ENCODE data around the gene S100A10.

The S100A10 gene

GRCh38 chr1:151990856-151991198, 2.8 kb downstream of the S100A10 start:
- in situ Hi-C loops (cut with MboI; ENCODE audit: low pct_unique_long_range_greater_than_20kb, low sequenced_read_pairs) = no loop called here
- no peak for DNase-seq

DNA sequence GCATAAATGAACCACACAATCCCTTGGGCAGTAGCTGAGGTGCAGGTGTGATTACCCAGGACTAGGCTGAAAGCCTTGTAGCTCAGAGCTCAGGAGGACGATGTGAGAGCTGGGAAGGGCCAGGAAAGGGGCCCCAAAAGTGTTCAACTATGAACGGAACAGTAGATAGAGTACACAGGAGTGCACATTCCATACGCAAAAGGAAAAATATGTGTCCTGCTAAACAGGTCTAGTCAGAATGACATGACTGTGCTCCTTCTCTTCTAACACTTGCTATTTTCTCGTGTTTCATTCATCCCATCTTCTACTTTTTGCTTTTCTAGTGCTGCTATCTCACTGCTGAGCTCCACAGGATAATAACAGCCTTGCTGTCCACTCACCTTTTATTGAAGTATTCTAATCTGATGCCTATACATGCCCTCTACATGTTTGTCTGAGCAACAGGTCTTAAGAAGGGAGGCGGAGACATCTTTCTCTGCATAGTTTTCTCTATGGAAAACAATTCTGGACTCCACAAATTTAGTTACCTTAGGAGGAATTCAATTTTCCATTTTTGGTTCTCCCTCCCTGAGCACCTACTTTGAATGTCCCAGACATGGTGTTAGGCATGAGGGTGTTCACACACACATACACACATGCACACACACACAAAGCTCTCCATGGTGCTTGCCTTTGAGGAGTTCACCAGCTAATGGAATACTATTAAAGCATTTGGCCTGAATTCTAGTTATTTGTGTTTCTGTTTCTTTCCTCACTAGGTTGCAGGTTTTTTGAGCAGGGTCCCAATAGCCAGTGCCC, 3.4 kb downstream of the S100A10 start:
- DNase-seq = no peak
- in situ Hi-C loops (cut with MboI; ENCODE audit: low pct_unique_long_range_greater_than_20kb, low sequenced_read_pairs) = no loop called here

DNA sequence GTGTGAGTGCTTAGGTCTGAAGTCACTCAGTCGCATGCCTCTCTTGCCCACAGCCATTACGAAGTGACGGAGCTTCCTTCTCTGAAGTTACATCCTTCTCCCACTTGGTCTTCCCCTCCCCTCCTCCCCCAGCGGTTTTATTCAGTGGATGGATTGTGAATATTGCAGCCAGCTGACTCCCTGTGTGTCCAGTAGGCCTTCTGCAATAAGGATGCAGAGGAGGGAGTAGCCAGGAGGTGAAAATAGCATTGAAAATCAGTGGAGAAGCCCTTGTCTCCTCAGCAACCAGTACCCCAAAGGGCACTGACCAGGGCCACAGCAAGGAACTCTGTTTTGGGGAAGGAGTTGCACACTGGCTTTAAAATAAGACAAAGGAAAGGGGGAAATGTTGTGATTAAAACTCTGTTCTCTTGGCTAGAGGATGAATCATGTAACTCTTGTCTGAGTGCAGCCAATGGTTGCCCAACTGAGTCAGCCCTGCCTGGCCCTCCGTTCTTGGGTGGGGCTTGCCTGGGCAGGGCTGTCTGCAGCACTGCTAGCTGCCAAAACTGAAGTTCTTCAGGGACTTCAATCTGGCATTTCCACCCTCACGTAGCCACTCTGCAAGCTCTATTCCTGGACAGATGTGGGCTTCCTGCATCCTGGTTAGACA, 4.3 kb downstream of the S100A10 start:
- DNase-seq = peak; percentile 28
- in situ Hi-C loops (cut with MboI; ENCODE audit: low pct_unique_long_range_greater_than_20kb, low sequenced_read_pairs) = no loop called here

DNA sequence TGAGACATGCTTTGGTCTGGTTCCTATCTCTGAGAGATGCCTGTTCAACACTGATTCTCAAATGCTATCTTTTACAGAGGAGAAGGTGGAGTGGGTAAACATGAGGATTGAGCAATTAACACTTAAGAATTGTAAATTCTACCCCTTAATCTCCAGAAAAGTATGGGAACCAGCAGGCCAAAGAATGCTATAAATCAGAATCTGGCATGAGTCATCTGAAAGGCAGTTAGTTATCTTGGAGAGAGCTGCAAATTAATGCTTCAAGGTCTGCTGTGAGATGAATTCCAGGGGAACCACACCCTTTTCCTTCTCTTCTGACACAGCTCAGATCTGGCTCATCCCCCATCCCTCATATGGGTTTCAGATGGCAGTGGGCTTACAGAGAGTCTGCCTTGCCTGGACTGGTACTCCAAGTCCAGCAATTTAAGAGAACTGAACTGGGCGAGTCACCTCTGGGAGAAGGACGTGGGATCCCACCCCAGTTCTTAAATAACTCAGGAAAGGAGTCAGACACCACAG, 5.2 kb downstream of the S100A10 start:
- in situ Hi-C loops (cut with MboI; ENCODE audit: low pct_unique_long_range_greater_than_20kb, low sequenced_read_pairs) = no loop called here
- DNase-seq = no peak

- in situ Hi-C loops (cut with MboI; ENCODE audit: low pct_unique_long_range_greater_than_20kb, low sequenced_read_pairs) = no loop called here
- no peak for DNase-seq
These were observed 7.0 kb downstream of the S100A10 start for GRCh38 chr1:151986501-151987190.

DNA sequence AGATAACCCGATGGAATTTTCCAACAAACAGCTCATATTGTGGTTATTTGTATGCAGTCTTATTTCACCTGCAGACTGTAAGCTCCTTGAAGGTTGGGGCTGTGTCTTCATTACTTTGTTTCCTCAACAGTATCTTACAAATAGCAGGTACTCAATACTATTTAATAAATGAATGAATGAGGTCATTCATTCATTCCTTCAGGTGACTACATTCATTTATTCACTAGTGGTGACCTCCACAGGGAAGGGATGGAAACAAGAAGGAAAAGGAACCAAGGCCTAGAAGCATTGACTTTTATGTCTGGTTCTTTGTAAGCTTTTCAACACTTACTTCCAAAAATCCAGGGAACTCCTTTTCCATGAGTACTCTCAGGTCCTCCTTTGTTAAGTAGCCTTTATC, 7.9 kb downstream of the S100A10 start:
- in situ Hi-C loops (cut with MboI; ENCODE audit: low pct_unique_long_range_greater_than_20kb, low sequenced_read_pairs) = no loop called here
- no peak for DNase-seq

GRCh38 chr1:151985270-151985669, 8.4 kb downstream of the S100A10 start:
- DNase-seq = no peak
- in situ Hi-C loops (cut with MboI; ENCODE audit: low pct_unique_long_range_greater_than_20kb, low sequenced_read_pairs) = no loop called here

DNA sequence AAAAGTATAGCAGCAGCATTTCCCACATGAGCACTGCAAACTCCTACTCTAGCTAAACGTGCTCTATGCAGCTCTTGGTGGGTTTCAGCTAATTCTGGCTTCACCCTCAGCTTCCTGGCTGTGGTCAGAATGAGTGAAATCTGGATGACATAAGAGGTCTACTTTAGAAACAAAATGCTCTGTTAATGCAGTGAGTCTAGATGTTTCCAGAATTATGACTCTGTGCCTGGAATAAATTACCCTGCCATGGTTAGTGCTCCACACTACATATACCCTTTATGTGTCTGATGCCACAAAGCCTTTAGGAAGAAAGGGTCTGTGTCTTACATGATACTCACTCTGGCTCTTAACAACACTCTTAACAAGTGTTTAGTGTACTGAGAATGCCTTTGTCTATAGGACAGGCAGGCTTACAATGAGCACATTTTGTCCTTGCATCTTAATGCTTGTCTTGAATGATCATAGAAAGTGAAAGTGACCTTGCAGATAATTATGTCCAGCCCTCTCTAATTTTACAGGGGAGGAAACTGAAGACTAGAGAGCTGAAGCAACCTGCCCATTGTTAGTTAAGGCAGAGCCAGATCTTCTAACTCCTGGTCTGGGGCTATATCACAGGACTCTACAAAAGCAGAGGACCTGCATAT, 9.2 kb downstream of the S100A10 start:
- DNase-seq = peak; percentile 64

DNA sequence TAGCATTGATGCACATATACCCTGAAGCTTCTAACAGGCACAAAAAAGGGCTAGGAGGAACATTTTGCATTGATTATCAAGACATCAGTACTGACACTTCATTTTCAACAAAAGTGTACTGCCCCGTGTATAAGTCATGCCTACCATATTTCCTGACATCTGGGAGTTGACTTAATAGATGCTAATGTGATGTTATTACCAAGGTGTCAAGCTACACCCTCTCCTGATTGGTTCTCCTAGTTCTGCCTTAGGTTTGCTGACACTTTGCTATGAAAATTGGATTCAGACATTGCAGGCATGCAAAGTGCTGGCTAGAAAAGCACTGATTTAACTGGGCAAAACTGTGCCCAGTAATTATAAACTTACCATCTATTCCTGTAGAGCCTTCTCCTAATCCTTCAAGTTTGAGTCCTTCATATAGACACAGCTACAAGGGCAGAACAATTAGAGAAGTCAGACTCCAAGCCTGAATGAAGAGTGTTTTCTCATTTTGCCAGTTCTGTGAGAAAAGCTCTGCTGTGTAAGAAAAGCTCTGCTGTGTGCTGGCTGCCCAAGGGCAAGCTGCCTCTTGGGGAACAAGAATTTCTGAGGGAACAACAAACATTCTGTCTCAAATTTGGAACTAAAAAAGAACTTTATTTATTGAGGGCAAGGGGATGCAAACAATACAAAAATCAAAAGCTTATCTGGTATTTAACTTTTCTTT, 11.2 kb downstream of the S100A10 start:
- in situ Hi-C loops (cut with MboI; ENCODE audit: low pct_unique_long_range_greater_than_20kb, low sequenced_read_pairs) = no loop called here
- DNase-seq = no peak

More for the DNA sequence above, 9.2 kb downstream of the S100A10 start:
- in situ Hi-C loops (cut with MboI; ENCODE audit: low pct_unique_long_range_greater_than_20kb, low sequenced_read_pairs) = no loop called here

DNA sequence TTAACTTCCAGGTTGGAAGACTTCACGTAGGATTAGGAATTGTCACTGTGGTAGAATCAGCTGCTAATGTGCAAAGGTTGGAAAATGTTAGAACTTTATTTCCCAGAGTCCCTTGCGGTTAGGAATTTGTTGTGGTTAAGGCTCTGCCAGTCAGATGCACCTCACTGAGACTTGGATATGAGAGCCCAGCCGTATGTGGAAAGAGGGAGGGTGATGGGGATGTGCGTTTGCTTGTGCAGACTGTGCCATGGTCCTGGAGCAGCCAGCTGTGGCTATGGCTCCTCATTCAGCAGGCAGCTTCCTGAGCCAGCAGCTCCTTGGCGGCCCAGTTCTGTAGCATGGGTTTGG, 12.5 kb downstream of the S100A10 start:
- DNase-seq = no peak
- in situ Hi-C loops (cut with MboI; ENCODE audit: low pct_unique_long_range_greater_than_20kb, low sequenced_read_pairs) = no loop called here

GRCh38 chr1:151980287-151981177, 13.1 kb downstream of the S100A10 start:
- DNase-seq = no peak
- in situ Hi-C loops (cut with MboI; ENCODE audit: low pct_unique_long_range_greater_than_20kb, low sequenced_read_pairs) = no loop called here

DNA sequence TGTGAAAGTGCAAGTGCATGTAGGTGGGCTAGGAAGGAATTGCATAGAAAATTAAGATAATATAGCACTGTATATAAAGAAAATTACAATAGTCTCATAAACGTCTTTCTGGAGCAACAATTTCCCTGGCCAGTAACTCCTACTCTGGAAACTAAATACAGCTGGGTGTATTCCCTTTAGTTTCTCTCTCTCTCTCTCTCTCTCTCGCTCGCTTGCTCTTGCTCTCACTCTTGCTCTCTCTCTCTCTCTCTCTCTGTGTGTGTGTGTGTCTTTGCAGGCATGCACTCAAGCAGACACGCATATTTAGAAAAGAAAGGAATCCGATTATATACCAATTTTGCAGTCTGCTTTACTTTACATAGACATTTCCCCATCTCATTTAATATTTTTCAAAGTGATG, 14.7 kb downstream of the S100A10 start:
- DNase-seq = no peak
- in situ Hi-C loops (cut with MboI; ENCODE audit: low pct_unique_long_range_greater_than_20kb, low sequenced_read_pairs) = no loop called here

GRCh38 chr1:151977662-151978230, 15.9 kb downstream of the S100A10 start:
- in situ Hi-C loops (cut with MboI; ENCODE audit: low pct_unique_long_range_greater_than_20kb, low sequenced_read_pairs) = no loop called here
- DNase-seq = no peak

GRCh38 chr1:151976858-151977257, 16.8 kb downstream of the S100A10 start:
- DNase-seq = no peak
- in situ Hi-C loops (cut with MboI; ENCODE audit: low pct_unique_long_range_greater_than_20kb, low sequenced_read_pairs) = no loop called here

DNA sequence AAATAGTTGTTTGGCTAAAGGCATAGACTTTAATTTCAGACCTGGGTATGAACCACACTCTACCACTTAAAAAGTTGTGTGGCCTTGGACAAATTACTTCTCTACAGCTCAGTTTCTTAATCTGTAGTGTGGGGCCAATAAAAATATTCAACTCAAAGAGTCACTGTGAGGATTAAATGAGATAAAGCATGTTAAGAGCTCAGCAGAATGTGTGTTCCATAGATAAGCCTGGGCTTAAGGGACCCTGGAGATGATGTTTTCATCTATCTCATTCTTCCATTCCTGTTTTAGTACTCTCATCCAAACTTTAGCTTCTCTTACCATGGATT, 17.7 kb downstream of the S100A10 start:
- no peak for DNase-seq
- in situ Hi-C loops (cut with MboI; ENCODE audit: low pct_unique_long_range_greater_than_20kb, low sequenced_read_pairs) = no loop called here

DNA sequence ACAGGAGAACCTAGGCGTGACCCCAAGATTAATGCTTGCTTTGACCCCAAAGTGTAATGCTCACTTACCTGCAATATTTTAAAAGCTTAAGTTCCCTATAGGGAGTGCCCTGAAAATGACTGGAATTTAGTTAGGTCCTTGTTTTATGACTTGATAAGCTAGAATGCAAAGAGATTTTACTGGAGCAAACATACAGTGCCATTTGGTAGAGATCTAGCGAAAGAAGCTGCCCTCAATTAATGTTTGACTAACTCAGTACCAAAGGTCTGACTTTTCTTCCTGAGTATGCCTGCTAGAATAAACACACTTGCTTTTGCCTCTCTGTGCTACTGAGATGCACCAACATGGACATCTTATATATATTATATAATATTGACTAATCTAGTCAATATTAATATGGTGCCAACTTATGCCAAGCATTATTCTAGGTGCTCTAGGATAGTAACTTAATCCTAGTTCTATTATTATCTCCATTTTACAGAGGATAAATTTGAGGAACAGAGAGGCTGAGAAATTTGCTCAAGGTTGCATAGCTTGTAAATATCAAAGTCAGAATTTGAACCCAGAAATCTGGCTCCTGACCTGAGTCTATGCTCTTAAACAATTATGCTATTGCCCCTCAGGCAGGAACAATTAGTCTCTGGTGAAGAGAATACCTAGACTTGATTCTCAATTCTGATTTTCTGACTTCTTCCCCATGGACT, 18.2 kb downstream of the S100A10 start:
- in situ Hi-C loops (cut with MboI; ENCODE audit: low pct_unique_long_range_greater_than_20kb, low sequenced_read_pairs) = no loop called here
- DNase-seq = no peak

DNA sequence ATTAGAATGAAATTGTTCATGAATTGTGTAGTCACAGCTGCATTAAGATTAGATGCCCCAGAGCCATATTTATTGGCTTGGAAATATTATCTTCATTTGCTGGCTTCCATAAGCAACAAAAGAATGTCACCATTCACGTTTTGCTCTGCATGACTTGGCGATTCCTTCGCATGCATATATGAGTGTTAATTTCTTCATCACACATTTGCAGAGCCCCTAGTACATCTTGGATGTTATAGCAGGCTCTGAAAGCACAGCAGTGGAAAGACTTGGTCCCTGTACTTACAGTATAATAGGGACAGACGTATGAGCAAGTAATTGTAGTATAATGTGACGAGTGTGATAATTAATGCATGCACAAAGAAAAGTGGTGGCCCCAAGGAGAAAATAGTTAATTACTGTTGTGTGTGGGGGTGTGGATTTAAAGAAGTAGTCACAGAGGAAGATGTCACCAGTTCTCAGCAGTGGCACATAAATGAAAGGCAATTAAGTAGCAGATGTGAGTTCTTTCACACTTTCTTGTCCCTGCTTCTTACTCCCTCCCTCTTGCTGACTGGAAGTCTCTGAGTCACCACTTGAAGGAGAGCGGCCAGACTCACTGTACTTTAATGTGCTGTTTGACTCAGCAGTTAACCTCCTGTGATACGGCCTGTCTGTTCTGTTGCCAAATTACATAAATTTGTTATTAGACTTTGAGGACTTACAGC, 21.0 kb downstream of the S100A10 start:
- DNase-seq = peak; percentile 59
- in situ Hi-C loops (cut with MboI; ENCODE audit: low pct_unique_long_range_greater_than_20kb, low sequenced_read_pairs) = no loop called here
